ENCODE results near the gene TLCD5.

The TLCD5 gene

GRCh38 chr11:120365512-120365911 lies 40.4 kb downstream of the TLCD5 start:
- peaks cover 67% of the 10 kb centered on the region for H3K27me3 ChIP-seq
- H3K4me1 ChIP-seq (ENCODE audit: control insufficient read depth in 1 of 2, insufficient read depth in 1 of 2, low read depth in 1 of 2, low read length in 1 of 2), result no peaks in the 10 kb centered on the region
- H3K9me3 ChIP-seq, result no peaks in the 10 kb centered on the region
- no peak for TF ChIP-seq CTCF (IDR thresholded peaks at IDR 0.05)
- no peaks in the 10 kb centered on the region for H3K36me3 ChIP-seq
- H3K4me3 ChIP-seq (ENCODE audit: low read depth in 1 of 2, low read length in 1 of 2), result no peak overlapping the region
- H3K27ac ChIP-seq, result no peak overlapping the region

DNA sequence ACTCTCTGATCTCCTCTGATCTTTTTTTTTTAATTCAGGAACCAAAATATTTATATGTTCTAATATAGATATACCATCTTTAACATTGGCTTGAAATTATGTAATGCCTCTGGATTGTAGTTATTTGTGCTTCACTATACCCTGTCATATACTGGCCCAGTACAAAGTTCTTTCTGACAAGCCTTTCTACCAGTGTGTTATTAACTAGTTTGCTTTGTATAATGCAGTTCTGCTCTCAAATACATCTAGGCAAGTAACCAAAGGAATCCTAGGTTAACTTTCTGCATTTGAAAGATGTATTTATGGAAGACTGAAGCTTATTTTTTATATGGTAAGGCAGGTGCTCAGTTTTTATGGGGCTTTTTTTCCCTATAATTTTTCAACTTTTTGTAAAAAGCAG lies 47.2 kb downstream of the TLCD5 start:
- Histone ChIP-seq H3K27me3 (peaks cover 51% of the 10 kb centered on the region), H3K9me3 (no peaks in the 10 kb centered on the region), H3K4me1 (ENCODE audit: control insufficient read depth in 1 of 2, insufficient read depth in 1 of 2, low read depth in 1 of 2, low read length in 1 of 2) (no peaks in the 10 kb centered on the region), H3K36me3 (no peaks in the 10 kb centered on the region), H3K27ac (no peak overlapping the region), H3K4me3 (ENCODE audit: low read depth in 1 of 2, low read length in 1 of 2) (no peak overlapping the region)
- no peak for TF ChIP-seq CTCF (IDR thresholded peaks at IDR 0.05)

DNA sequence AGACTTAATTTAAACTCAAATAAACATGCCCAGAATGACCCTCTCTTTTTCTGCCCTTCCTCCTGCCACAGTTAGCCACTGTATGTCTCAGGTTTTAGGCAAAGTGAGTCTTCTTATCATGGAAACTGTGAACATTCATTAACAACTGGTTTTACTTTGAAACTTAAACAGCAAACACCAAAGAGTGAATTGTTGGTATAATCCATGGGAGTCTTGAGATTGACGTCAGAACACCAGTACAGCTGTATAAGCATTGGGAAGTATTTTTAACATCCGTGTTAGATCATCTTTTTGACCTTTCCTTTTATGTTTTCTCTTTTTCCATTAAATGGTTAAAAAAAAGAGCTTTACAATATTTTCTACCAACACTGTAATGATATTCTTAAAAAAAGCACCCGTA lies 50.0 kb downstream of the TLCD5 start:
- Histone ChIP-seq H3K27ac (no peak overlapping the region), H3K36me3 (no peaks in the 10 kb centered on the region), H3K9me3 (no peaks in the 10 kb centered on the region), H3K4me1 (ENCODE audit: control insufficient read depth in 1 of 2, insufficient read depth in 1 of 2, low read depth in 1 of 2, low read length in 1 of 2) (no peaks in the 10 kb centered on the region), H3K4me3 (ENCODE audit: low read depth in 1 of 2, low read length in 1 of 2) (no peak overlapping the region), H3K27me3 (peaks cover 42% of the 10 kb centered on the region)
- TF ChIP-seq CTCF (IDR thresholded peaks at IDR 0.05), result no peak

DNA sequence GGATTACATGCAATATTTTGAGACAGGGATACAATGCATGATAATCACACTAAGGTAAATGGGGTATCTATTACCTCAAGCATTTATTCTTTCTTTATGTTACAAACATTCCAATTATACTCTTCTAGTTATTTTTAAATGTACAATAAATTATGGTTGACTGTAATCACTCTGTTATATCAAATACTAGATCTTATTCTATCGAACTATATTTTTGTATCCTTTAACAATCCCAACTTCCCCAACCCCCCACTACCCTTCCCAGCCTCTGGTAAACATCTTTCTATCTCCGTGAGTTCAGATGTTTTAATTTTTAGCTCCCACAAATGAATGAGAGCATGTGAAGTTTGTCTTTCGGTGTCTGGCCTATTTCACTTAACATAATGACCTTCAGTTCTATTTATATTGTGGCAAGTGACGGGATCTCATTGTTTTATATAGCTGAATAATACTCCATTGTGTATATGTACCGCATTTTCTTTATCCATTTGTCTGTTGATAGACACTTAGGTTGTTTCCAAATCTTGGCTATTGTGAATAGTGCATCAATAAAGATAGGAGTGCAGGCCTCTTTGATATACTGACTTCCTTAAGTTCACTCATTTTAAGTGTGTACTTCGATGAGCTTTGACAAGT lies 51.6 kb downstream of the TLCD5 start:
- Histone ChIP-seq H3K4me1 (ENCODE audit: control insufficient read depth in 1 of 2, insufficient read depth in 1 of 2, low read depth in 1 of 2, low read length in 1 of 2) (no peaks in the 10 kb centered on the region), H3K4me3 (ENCODE audit: low read depth in 1 of 2, low read length in 1 of 2) (no peak overlapping the region), H3K36me3 (no peaks in the 10 kb centered on the region), H3K27me3 (peaks cover 34% of the 10 kb centered on the region), H3K9me3 (no peaks in the 10 kb centered on the region), H3K27ac (no peak overlapping the region)
- no peak for TF ChIP-seq CTCF (IDR thresholded peaks at IDR 0.05)

- Histone ChIP-seq H3K9me3 (no peaks in the 10 kb centered on the region), H3K4me1 (ENCODE audit: control insufficient read depth in 1 of 2, insufficient read depth in 1 of 2, low read depth in 1 of 2, low read length in 1 of 2) (no peaks in the 10 kb centered on the region), H3K36me3 (no peaks in the 10 kb centered on the region), H3K27ac (no peak overlapping the region), H3K27me3 (peaks cover 26% of the 10 kb centered on the region), H3K4me3 (ENCODE audit: low read depth in 1 of 2, low read length in 1 of 2) (no peak overlapping the region)
- no peak for TF ChIP-seq CTCF (IDR thresholded peaks at IDR 0.05)
Observed at GRCh38 chr11:120378474-120378873, 53.4 kb downstream of the TLCD5 start.

GRCh38 chr11:120381401-120381800 lies 56.3 kb downstream of the TLCD5 start:
- Histone ChIP-seq H3K4me1 (ENCODE audit: control insufficient read depth in 1 of 2, insufficient read depth in 1 of 2, low read depth in 1 of 2, low read length in 1 of 2) (no peaks in the 10 kb centered on the region), H3K27ac (no peak overlapping the region), H3K36me3 (no peaks in the 10 kb centered on the region), H3K9me3 (no peaks in the 10 kb centered on the region), H3K27me3 (peaks cover 35% of the 10 kb centered on the region), H3K4me3 (ENCODE audit: low read depth in 1 of 2, low read length in 1 of 2) (no peak overlapping the region)
- no peak for TF ChIP-seq CTCF (IDR thresholded peaks at IDR 0.05)

Measured in neutrophil (primary cell).